ENCODE data around the gene GALNT15. TPM values are rescaled to one million over a fixed set of nuclear protein-coding genes. Genes with fewer than 3 reads are reported as not detected.

The GALNT15 gene
- total RNA-seq, 2 experiments from 2014 or later = not detected

DNA sequence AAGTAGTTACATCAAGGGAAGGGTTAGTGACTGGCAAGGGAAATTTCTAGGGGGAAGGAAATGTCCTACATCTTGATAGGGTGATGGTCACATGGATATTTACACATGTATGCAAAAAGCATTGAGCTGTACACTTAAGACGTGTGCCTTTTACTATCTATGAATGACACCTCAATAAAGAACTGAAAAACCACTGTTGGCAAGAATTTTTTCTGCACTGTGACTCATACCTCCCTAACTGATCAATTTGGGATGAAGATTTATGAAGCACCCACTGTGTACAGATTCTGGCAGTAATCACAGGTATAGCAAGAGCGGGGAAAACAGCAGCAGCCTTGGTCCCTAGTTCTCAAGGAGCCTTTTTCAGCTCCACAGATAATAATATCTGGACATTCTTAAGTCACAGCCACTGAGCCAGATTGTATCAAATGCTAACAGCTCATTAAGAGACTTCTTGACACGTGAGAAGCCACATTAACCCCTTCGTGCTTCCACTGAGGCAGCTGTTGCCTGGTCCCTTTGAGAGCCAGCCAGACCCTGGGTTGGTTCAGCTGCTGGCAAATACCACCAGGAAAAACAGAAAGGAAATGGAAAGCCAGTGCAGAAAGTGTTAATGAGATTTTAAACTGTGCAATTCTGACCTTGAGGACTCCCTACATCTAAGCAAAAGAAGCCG is 32.0 kb upstream of the GALNT15 start:
- Mint-ChIP-seq H3K4me1 (ENCODE audit: low read depth) (peaks cover 5% of the 10 kb centered on the region), H3K36me3 (ENCODE audit: low read depth) (no peaks in the 10 kb centered on the region), H3K27ac (no peak overlapping the region), H3K4me3 (no peak overlapping the region), H3K27me3 (ENCODE audit: low read depth) (no peaks in the 10 kb centered on the region), H3K9me3 (peaks cover 9% of the 10 kb centered on the region)
- intact Hi-C loops (cut with micrococcal nuclease) = no loop called here
- no peak for DNase-seq
- CTCF ChIA-PET = interaction anchor here (0.9 kb wide), 1 partner anchor 9 kb away, joined by 3 read pairs; no protein-coding TSS in a partner anchor

- intact Hi-C loops (cut with micrococcal nuclease) = no loop called here
Observed at GRCh38 chr3:16143861-16144447, 30.5 kb upstream of the GALNT15 start.

DNA sequence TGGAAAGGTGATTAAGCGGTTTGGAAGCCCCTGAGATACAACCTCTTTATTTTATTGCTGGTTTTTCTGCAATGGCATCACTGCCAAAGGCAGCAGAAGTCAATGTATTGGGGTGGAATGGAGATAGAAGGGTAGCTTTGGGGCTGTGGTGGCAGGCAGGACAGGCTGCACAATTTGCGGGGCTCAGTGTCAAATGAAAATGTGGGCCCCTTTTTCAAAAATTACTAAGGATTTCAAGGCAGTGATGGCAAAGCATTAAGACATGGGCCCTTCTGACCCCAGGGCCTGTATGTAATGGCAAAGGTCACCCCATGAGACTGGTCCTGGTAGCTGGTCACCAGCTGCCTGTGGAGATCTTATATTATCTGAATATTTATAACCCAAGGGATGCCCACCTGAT is 29.3 kb upstream of the GALNT15 start:
- Mint-ChIP-seq H3K4me3 (no peak overlapping the region), H3K9me3 (peaks cover 9% of the 10 kb centered on the region), H3K27ac (no peak overlapping the region), H3K36me3 (ENCODE audit: low read depth) (no peaks in the 10 kb centered on the region), H3K4me1 (ENCODE audit: low read depth) (peaks cover 5% of the 10 kb centered on the region), H3K27me3 (ENCODE audit: low read depth) (no peaks in the 10 kb centered on the region)
- DNase-seq = no peak
- CTCF ChIA-PET = interaction anchor here (0.8 kb wide), 1 partner anchor 8 kb away, joined by 3 read pairs; no protein-coding TSS in a partner anchor
- intact Hi-C loops (cut with micrococcal nuclease) = no loop called here

More at GRCh38 chr3:16143861-16144447, 30.5 kb upstream of the GALNT15 start:
- Mint-ChIP-seq H3K4me3 (no peak overlapping the region), H3K27me3 (ENCODE audit: low read depth) (no peaks in the 10 kb centered on the region), H3K27ac (no peak overlapping the region), H3K36me3 (ENCODE audit: low read depth) (no peaks in the 10 kb centered on the region), H3K9me3 (peaks cover 9% of the 10 kb centered on the region), H3K4me1 (ENCODE audit: low read depth) (peaks cover 5% of the 10 kb centered on the region)
- CTCF ChIA-PET = interaction anchor here (0.6 kb wide), 1 partner anchor 149 kb away, joined by 3 read pairs; no protein-coding TSS in a partner anchor
- DNase-seq = no peak

- peak; percentile 41 for DNase-seq
Observed at GRCh38 chr3:16146015-16146730, 28.3 kb upstream of the GALNT15 start.

DNA sequence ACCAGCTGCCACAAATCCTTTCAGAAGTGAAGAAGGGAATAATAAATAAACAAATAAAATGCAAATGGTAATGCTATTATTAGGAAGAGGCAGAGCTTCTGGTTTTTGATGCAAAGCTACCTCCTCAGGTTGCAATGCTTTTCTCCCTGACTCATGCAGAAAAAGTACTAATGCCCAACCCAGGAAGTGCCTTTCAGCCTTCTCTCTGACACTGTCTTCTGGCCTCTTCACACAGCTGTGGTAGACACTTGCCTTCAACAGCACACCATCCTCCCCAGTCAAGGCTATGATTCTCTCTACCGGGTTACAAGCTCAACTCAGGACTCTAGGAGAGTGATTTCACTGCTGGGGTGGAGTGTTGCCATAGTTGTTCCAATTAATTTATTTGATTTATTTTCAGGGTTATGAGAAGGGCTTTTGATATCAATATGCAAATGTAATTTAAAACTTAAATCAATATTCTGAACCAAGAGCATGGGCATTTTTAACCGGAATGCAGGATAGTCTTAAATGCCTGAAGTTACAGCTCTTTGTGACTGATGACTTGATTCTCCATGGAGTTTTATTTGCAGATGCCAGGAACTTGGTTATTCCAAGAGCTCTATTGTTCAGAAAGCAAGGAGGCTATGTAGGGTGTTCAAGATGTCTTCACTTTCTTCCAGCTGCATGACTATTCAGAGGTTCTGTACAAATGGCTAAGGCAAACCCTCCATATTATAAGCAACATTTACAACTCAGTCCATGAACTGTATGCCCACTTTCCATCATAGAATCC is 27.1 kb upstream of the GALNT15 start:
- peak; percentile 16 for DNase-seq
- CTCF ChIA-PET = interaction anchor here (1.0 to 1.3 kb wide), 4 partner anchors 13 to 139 kb away, joined by 3 to 4 read pairs (median 3); no protein-coding TSS in a partner anchor
- Mint-ChIP-seq H3K36me3 (ENCODE audit: low read depth) (no peaks in the 10 kb centered on the region), H3K27ac (peak overlapping the region; percentile 14), H3K27me3 (ENCODE audit: low read depth) (peaks cover 3% of the 10 kb centered on the region), H3K9me3 (peaks cover 12% of the 10 kb centered on the region), H3K4me3 (no peak overlapping the region), H3K4me1 (ENCODE audit: low read depth) (peaks cover 5% of the 10 kb centered on the region)
- intact Hi-C loops (cut with micrococcal nuclease) = no loop called here

More at GRCh38 chr3:16146015-16146730, 28.3 kb upstream of the GALNT15 start:
- peaks cover 9% of the 10 kb centered on the region for H3K9me3 Mint-ChIP-seq
- H3K27ac Mint-ChIP-seq = no peak overlapping the region
- H3K27me3 Mint-ChIP-seq (ENCODE audit: low read depth) = peaks cover under 1% of the 10 kb centered on the region
- CTCF ChIA-PET = interaction anchor here (1.0 to 1.2 kb wide), 2 partner anchors 102 to 141 kb away, joined by 3 read pairs; no protein-coding TSS in a partner anchor
- intact Hi-C loops (cut with micrococcal nuclease) = no loop called here
- no peaks in the 10 kb centered on the region for H3K36me3 Mint-ChIP-seq (ENCODE audit: low read depth)
- H3K4me1 Mint-ChIP-seq (ENCODE audit: low read depth) = peaks cover 5% of the 10 kb centered on the region
- H3K4me3 Mint-ChIP-seq = no peak overlapping the region

DNA sequence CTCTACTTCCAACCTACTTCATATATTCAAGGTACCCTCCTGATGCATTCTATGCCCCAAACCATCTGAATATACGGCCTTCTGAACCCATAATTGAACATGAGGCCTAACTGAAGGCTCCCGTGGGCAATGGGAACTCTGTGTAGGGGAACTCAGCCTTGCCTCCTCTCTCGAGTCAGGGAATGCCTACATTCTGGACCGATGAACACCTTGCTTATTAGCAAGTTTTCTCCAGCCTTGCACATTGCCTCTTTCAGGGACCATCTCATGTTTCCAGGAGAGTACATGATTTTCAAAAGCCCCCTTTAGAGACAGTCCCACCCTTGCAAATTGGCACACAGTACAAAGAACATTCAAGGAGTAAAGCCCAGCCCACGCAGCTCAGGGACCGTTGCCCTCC is 26.3 kb upstream of the GALNT15 start:
- intact Hi-C loops (cut with micrococcal nuclease) = no loop called here
- H3K9me3 Mint-ChIP-seq = peaks cover 16% of the 10 kb centered on the region
- DNase-seq = no peak
- peaks cover 5% of the 10 kb centered on the region for H3K4me1 Mint-ChIP-seq (ENCODE audit: low read depth)
- no peak overlapping the region for H3K4me3 Mint-ChIP-seq
- peaks cover 3% of the 10 kb centered on the region for H3K27me3 Mint-ChIP-seq (ENCODE audit: low read depth)
- no peak overlapping the region for H3K27ac Mint-ChIP-seq
- H3K36me3 Mint-ChIP-seq (ENCODE audit: low read depth) = no peaks in the 10 kb centered on the region
- CTCF ChIA-PET = interaction anchor here (1.3 kb wide), 1 partner anchor 14 kb away, joined by 4 read pairs; no protein-coding TSS in a partner anchor

DNA sequence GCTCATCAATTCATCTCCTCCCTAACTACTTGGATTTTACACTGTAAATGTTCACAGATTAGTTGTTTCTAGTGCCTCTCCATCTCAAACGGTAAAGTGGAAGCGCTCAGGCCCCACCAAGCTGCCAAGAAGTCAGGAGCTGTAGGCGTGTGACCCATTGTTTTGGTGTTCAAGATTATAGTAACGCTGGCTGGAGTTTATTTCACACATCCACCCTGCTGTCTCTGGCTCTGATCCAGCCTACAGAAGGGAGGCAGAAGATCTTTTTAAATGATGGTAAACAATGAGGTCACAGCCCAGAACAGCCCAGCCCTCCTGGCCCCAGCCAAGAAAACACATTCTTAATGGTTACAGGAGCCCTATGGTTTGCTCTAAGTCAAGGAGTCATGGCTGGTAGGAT is 25.7 kb upstream of the GALNT15 start:
- Mint-ChIP-seq H3K27me3 (ENCODE audit: low read depth) (peaks cover 4% of the 10 kb centered on the region), H3K9me3 (peaks cover 15% of the 10 kb centered on the region), H3K27ac (no peak overlapping the region), H3K4me1 (ENCODE audit: low read depth) (peaks cover 5% of the 10 kb centered on the region), H3K36me3 (ENCODE audit: low read depth) (no peaks in the 10 kb centered on the region), H3K4me3 (no peak overlapping the region)
- intact Hi-C loops (cut with micrococcal nuclease) = no loop called here
- DNase-seq = no peak
- CTCF ChIA-PET = no interaction called here

DNA sequence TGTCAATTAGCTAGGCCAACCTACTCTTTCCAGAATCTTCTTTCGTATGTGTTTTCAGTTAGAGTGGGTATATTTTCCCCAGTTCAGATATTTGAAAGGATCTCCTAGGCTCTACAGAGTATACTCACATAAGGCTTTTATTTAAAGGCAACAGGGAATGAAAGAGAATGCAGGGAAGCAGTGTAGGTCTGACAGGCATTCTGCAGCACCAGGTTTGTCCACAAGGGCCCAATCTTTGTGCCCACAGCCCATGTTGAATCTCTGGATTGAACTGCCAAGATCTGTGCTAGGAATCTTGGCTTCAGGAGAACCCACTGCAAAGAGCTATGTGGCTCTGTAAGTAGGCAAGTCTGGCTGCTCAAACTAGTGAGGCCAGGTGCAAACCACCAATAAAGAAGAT is 24.2 kb upstream of the GALNT15 start:
- Mint-ChIP-seq H3K27me3 (ENCODE audit: low read depth) (peaks cover 6% of the 10 kb centered on the region), H3K36me3 (ENCODE audit: low read depth) (no peaks in the 10 kb centered on the region), H3K4me1 (ENCODE audit: low read depth) (peaks cover 5% of the 10 kb centered on the region), H3K27ac (no peak overlapping the region), H3K4me3 (no peak overlapping the region), H3K9me3 (peaks cover 9% of the 10 kb centered on the region)
- CTCF ChIA-PET = interaction anchor here (0.7 kb wide), 1 partner anchor 11 kb away, joined by 3 read pairs; no protein-coding TSS in a partner anchor
- intact Hi-C loops (cut with micrococcal nuclease) = no loop called here
- DNase-seq = no peak

DNA sequence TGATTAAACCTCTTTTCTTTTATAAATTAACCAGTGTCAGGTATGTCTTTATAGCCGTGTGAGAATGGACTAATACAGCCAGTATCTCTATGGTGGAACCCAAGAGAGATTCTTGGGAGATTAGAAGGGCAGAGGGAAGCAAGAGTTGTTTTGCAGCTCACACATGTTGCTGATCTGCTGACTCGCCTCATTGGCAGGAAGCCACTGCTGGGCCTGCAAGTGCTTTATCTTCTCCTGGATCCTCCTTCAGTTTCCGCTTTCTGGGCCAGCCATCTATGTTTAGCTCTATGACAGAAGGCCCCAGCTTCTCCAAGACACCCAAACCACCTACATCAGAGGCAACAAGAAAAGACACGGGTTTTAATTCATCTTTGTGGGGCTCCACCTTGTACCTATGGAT is 23.4 kb upstream of the GALNT15 start:
- H3K9me3 Mint-ChIP-seq = peaks cover 9% of the 10 kb centered on the region
- intact Hi-C loops (cut with micrococcal nuclease) = no loop called here
- no peaks in the 10 kb centered on the region for H3K36me3 Mint-ChIP-seq (ENCODE audit: low read depth)
- CTCF ChIA-PET = interaction anchor here (1.5 kb wide), 1 partner anchor 28 kb away, joined by 3 read pairs; no protein-coding TSS in a partner anchor
- peaks cover 5% of the 10 kb centered on the region for H3K4me1 Mint-ChIP-seq (ENCODE audit: low read depth)
- H3K27me3 Mint-ChIP-seq (ENCODE audit: low read depth) = peaks cover 7% of the 10 kb centered on the region
- no peak for DNase-seq
- H3K27ac Mint-ChIP-seq = no peak overlapping the region
- H3K4me3 Mint-ChIP-seq = no peak overlapping the region

GRCh38 chr3:16168211-16168610 is 6.3 kb upstream of the GALNT15 start:
- DNase-seq = no peak
- no peak overlapping the region for H3K4me3 Mint-ChIP-seq
- H3K4me1 Mint-ChIP-seq (ENCODE audit: low read depth) = no peaks in the 10 kb centered on the region
- intact Hi-C loops (cut with micrococcal nuclease) = no loop called here
- H3K27ac Mint-ChIP-seq = no peak overlapping the region
- no peaks in the 10 kb centered on the region for H3K9me3 Mint-ChIP-seq
- peaks cover 2% of the 10 kb centered on the region for H3K36me3 Mint-ChIP-seq (ENCODE audit: low read depth)
- CTCF ChIA-PET = no interaction called here
- H3K27me3 Mint-ChIP-seq (ENCODE audit: low read depth) = peaks cover 16% of the 10 kb centered on the region

- Mint-ChIP-seq H3K27ac (no peak overlapping the region), H3K4me3 (no peak overlapping the region), H3K27me3 (ENCODE audit: low read depth) (peaks cover 2% of the 10 kb centered on the region), H3K9me3 (no peaks in the 10 kb centered on the region), H3K36me3 (ENCODE audit: low read depth) (no peaks in the 10 kb centered on the region), H3K4me1 (ENCODE audit: low read depth) (no peaks in the 10 kb centered on the region)
- no peak for DNase-seq
- intact Hi-C loops (cut with micrococcal nuclease) = no loop called here
- CTCF ChIA-PET = interaction anchor here (0.6 to 0.7 kb wide), 2 partner anchors 37 to 122 kb away, joined by 3 read pairs; no protein-coding TSS in a partner anchor
Observed at GRCh38 chr3:16171009-16171408, 3.5 kb upstream of the GALNT15 start.

DNA sequence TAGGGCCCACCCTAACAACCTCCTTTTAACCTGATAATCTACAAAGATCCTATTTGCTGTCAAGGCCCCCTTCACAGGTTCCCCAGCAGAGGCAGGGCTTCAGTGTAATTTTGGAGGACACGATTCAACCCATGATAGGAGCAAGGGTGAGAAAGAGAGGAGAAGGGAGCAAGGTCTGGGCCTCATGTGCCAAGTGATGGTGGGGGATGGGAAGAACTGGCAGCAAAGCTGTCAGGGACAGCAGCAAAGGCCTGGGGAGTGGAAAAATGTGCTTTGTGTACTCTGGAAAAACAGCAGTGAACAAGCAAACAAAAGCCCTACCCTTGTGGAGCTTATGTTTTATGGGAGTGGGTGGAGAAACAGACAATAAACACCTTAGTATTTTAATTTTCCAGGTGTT is 2.7 kb upstream of the GALNT15 start:
- CTCF ChIA-PET = interaction anchor here (1.4 kb wide), 1 partner anchor 123 kb away, joined by 3 read pairs; no protein-coding TSS in a partner anchor
- Mint-ChIP-seq H3K4me1 (ENCODE audit: low read depth) (no peaks in the 10 kb centered on the region), H3K4me3 (no peak overlapping the region), H3K36me3 (ENCODE audit: low read depth) (no peaks in the 10 kb centered on the region), H3K27ac (no peak overlapping the region), H3K27me3 (ENCODE audit: low read depth) (peaks cover 2% of the 10 kb centered on the region), H3K9me3 (no peaks in the 10 kb centered on the region)
- intact Hi-C loops (cut with micrococcal nuclease) = no loop called here
- DNase-seq = no peak
